COLO829 (cell line): ENCODE data around the gene HSD11B1.

Experiments
- DNase-seq: peaks from one replicate; pipeline ENCODE4 v3.0.0; 2012; ENCODE audit warnings: low spot score

Gene HSD11B1

GRCh38 chr1:209727785-209728184 is 23.1 kb downstream of the HSD11B1 start:
- no peak for DNase-seq

GRCh38 chr1:209728466-209728865 is 23.8 kb downstream of the HSD11B1 start:
- no peak for DNase-seq

- no peak for DNase-seq
Observed at GRCh38 chr1:209729436-209729835, 24.8 kb downstream of the HSD11B1 start.

GRCh38 chr1:209732725-209733124 is 28.1 kb downstream of the HSD11B1 start:
- DNase-seq, result no peak

- DNase-seq, result no peak
Observed at GRCh38 chr1:209733409-209734192, 29.0 kb downstream of the HSD11B1 start.

GRCh38 chr1:209736490-209737117 is 32.0 kb downstream of the HSD11B1 start:
- no peak for DNase-seq

- DNase-seq, result no peak
Observed at GRCh38 chr1:209737118-209737505, 32.5 kb downstream of the HSD11B1 start.

- DNase-seq, result no peak
Observed at GRCh38 chr1:209738270-209738669, 33.6 kb downstream of the HSD11B1 start.

- no peak for DNase-seq
Observed at GRCh38 chr1:209741193-209741592, 36.5 kb downstream of the HSD11B1 start.

GRCh38 chr1:209741889-209742288 is 37.2 kb downstream of the HSD11B1 start:
- DNase-seq, result no peak

GRCh38 chr1:209742409-209743144 is 37.9 kb downstream of the HSD11B1 start:
- no peak for DNase-seq

GRCh38 chr1:209743145-209743482 is 38.5 kb downstream of the HSD11B1 start:
- DNase-seq, result no peak

GRCh38 chr1:209746451-209747165 is 42.0 kb downstream of the HSD11B1 start:
- no peak for DNase-seq

- peak; percentile 98 for DNase-seq
Observed at GRCh38 chr1:209747580-209748262, 43.1 kb downstream of the HSD11B1 start.

GRCh38 chr1:209748620-209749019 is 44.0 kb downstream of the HSD11B1 start:
- no peak for DNase-seq

GRCh38 chr1:209749205-209749604 is 44.6 kb downstream of the HSD11B1 start:
- DNase-seq, result no peak

- DNase-seq, result no peak
Observed at GRCh38 chr1:209749670-209750323, 45.2 kb downstream of the HSD11B1 start.

GRCh38 chr1:209751627-209752231 is 47.1 kb downstream of the HSD11B1 start:
- DNase-seq, result no peak

GRCh38 chr1:209752890-209753289 is 48.2 kb downstream of the HSD11B1 start:
- no peak for DNase-seq

GRCh38 chr1:209755256-209755655 is 50.6 kb downstream of the HSD11B1 start:
- DNase-seq, result no peak
